ENCODE measurements around the gene CLMN.
A peak's percentile ranks its signal among the peaks of the same experiment; 100 is the strongest.
"Not testable (repeated sequence)": the region's sequence is repeated elsewhere in the genome, so short reads cannot be mapped to it uniquely, and the experiment has no call there.

Gene CLMN

GRCh38 chr14:95144849-95145248, 174.9 kb downstream of the CLMN start:
- TF ChIP-seq, protein P1, sequence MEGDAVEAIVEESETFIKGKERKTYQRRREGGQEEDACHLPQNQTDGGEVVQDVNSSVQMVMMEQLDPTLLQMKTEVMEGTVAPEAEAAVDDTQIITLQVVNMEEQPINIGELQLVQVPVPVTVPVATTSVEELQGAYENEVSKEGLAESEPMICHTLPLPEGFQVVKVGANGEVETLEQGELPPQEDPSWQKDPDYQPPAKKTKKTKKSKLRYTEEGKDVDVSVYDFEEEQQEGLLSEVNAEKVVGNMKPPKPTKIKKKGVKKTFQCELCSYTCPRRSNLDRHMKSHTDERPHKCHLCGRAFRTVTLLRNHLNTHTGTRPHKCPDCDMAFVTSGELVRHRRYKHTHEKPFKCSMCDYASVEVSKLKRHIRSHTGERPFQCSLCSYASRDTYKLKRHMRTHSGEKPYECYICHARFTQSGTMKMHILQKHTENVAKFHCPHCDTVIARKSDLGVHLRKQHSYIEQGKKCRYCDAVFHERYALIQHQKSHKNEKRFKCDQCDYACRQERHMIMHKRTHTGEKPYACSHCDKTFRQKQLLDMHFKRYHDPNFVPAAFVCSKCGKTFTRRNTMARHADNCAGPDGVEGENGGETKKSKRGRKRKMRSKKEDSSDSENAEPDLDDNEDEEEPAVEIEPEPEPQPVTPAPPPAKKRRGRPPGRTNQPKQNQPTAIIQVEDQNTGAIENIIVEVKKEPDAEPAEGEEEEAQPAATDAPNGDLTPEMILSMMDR (IDR thresholded peaks at IDR 0.05; ENCODE audit: low read depth, low read length), result no peak
- DNase-seq (ENCODE audit: low read depth, low spot score), result no peak
- H3K4me3 ChIP-seq (ENCODE audit: low read depth, low read length), result no peak overlapping the region
- in situ Hi-C loops (cut with HindIII; ENCODE audit: low sequenced_read_pairs), result no loop called here

- DNase-seq (ENCODE audit: low read depth, low spot score), result peak; percentile 39
- no peak overlapping the region for H3K4me3 ChIP-seq (ENCODE audit: low read depth, low read length)
- TF ChIP-seq, protein P1 (IDR thresholded peaks at IDR 0.05; ENCODE audit: low read depth, low read length), result no peak
- in situ Hi-C loops (cut with HindIII; ENCODE audit: low sequenced_read_pairs), result no loop called here
These were observed 175.7 kb downstream of the CLMN start for GRCh38 chr14:95143808-95144620.

- no peak for DNase-seq (ENCODE audit: low read depth, low spot score)
- in situ Hi-C loops (cut with HindIII; ENCODE audit: low sequenced_read_pairs), result no loop called here
- H3K4me3 ChIP-seq (ENCODE audit: low read depth, low read length), result no peak overlapping the region
- TF ChIP-seq, protein P1 (IDR thresholded peaks at IDR 0.05; ENCODE audit: low read depth, low read length), result no peak
These were observed 177.5 kb downstream of the CLMN start for GRCh38 chr14:95142208-95142607.

DNA sequence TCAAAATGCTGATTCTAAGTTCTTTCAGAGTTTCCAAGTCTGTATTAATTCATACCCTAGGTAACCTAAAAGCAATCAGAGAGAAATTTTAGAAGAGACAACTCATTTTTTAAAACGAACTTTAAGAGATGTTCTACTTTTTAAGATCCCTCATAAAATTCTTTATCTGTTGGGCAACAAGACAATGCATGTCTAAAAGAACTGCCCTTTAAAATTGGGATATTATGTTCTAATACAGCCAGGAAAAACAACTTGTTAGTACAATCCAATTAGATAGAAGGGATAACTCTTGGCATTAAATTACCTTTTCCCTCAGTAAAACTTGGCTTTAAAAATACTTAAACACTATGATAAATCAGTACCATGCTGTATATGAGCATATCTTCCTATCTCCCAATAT, 178.0 kb downstream of the CLMN start:
- H3K4me3 ChIP-seq (ENCODE audit: low read depth, low read length), result no peak overlapping the region
- TF ChIP-seq, protein P1 (IDR thresholded peaks at IDR 0.05; ENCODE audit: low read depth, low read length), result no peak
- in situ Hi-C loops (cut with HindIII; ENCODE audit: low sequenced_read_pairs), result no loop called here
- no peak for DNase-seq (ENCODE audit: low read depth, low spot score)

- no peak overlapping the region for H3K4me3 ChIP-seq (ENCODE audit: low read depth, low read length)
- TF ChIP-seq, protein P1 (IDR thresholded peaks at IDR 0.05; ENCODE audit: low read depth, low read length), result no peak
- DNase-seq (ENCODE audit: low read depth, low spot score), result no peak
- in situ Hi-C loops (cut with HindIII; ENCODE audit: low sequenced_read_pairs), result no loop called here
These were observed 179.4 kb downstream of the CLMN start for GRCh38 chr14:95140060-95140858.

DNA sequence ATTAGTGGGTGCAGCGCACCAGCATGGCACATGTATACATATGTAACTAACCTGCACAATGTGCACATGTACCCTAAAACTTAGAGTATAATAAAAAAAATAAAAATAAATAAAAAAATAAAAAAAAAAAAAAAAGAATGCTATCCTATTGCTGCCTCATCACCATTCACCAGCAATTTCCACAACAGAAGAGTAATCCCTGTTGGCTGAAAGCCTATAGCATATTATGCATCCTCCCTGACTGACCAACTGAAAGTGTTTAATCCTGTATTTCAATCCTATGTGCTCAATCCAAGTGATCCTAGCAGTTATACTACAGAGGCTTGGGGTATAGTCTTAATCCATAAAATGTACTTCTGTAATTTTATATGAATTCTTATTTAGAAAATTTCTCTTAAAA, 180.8 kb downstream of the CLMN start:
- H3K4me3 ChIP-seq (ENCODE audit: low read depth, low read length), result no peak overlapping the region
- DNase-seq (ENCODE audit: low read depth, low spot score), result no peak
- in situ Hi-C loops (cut with HindIII; ENCODE audit: low sequenced_read_pairs), result no loop called here
- TF ChIP-seq, protein P1 (IDR thresholded peaks at IDR 0.05; ENCODE audit: low read depth, low read length), result no peak

DNA sequence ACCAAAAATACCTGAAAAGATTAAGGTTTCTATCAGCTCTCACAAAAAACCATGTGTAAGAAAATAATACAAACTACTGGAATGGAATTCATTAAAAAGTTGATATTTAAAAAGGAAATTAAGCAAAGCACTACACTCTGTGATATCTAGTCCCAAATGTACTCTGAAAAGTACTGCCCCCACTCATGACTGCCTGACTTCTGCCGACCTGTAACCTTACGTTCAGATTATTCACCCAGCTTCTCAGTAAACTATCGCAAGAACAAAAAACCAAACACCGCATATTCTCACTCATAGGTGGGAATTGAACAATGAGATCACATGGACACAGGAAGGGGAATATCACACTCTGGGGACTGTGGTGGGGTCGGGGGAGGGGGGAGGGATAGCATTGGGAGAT, 181.3 kb downstream of the CLMN start:
- in situ Hi-C loops (cut with HindIII; ENCODE audit: low sequenced_read_pairs); DNase-seq (ENCODE audit: low read depth, low spot score); H3K4me3 ChIP-seq (ENCODE audit: low read depth, low read length): not testable (repeated sequence)

Data from astrocyte of the spinal cord (primary cell).